Ishikawa (cell line): ENCODE data around the gene PDE3A.

Experiments
- CEBPB ChIP-seq: IDR thresholded peaks from 2 replicates; pipeline ENCODE4 v1.6.1; 2012
- EGR1 ChIP-seq: IDR thresholded peaks from 2 replicates; pipeline ENCODE4 v1.6.1; 2012
- EP300 ChIP-seq: IDR thresholded peaks from 2 replicates; pipeline ENCODE4 v1.6.1; 2012; ENCODE audit warnings: borderline replicate concordance
- FOXM1 ChIP-seq: IDR thresholded peaks from 2 replicates; pipeline ENCODE4 v1.6.1; 2012; ENCODE audit warnings: low read depth, borderline replicate concordance
- NFIC ChIP-seq: IDR thresholded peaks from 2 replicates; pipeline ENCODE4 v1.6.1; 2012
- RAD21 ChIP-seq: IDR thresholded peaks from 2 replicates; pipeline ENCODE4 v1.6.1; 2012; ENCODE audit warnings: low read depth
- TAF1 ChIP-seq: IDR thresholded peaks from 2 replicates; pipeline ENCODE4 v1.6.1; 2012; ENCODE audit warnings: low read depth, mild to moderate bottlenecking
- TCF12 ChIP-seq: IDR thresholded peaks from 2 replicates; pipeline ENCODE4 v1.6.1; 2012; ENCODE audit warnings: low read depth
- YY1 ChIP-seq: IDR thresholded peaks from 2 replicates; pipeline ENCODE4 v1.6.1; 2012; ENCODE audit warnings: low read depth
- TF ChIP-seq, protein P1 (sequence below): IDR thresholded peaks from 2 replicates; pipeline ENCODE4 v1.6.1; 2012
- TF ChIP-seq, protein P2 (sequence below): IDR thresholded peaks from 2 replicates; pipeline ENCODE4 v1.6.1; 2012; ENCODE audit warnings: low read depth, mild to moderate bottlenecking
- TF ChIP-seq, protein P3 (sequence below): IDR thresholded peaks from 2 replicates; pipeline ENCODE4 v1.6.1; 2012

DNA sequence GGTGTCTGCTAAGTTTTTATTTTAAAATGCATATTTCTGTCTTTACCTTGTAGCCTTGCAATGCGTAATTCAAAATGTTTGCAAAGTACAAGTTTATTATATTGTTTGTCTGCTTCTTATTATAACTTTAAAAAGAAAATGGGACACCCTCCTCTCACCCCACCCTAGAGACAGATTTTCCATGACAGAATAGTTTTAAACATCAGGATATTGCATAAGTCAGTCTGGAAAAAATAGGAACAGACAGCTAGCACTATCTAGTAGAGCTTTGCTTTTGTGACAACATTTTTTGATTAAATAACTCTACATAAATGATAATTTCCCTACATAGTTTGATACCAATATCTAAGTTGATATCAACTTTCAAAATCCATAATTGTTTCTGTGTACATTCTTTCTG is 71.3 kb downstream of the PDE3A start:
- TF ChIP-seq NFIC = no peak
- TF ChIP-seq, protein P1, sequence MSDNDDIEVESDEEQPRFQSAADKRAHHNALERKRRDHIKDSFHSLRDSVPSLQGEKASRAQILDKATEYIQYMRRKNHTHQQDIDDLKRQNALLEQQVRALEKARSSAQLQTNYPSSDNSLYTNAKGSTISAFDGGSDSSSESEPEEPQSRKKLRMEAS = no peak
- TF ChIP-seq, protein P2, sequence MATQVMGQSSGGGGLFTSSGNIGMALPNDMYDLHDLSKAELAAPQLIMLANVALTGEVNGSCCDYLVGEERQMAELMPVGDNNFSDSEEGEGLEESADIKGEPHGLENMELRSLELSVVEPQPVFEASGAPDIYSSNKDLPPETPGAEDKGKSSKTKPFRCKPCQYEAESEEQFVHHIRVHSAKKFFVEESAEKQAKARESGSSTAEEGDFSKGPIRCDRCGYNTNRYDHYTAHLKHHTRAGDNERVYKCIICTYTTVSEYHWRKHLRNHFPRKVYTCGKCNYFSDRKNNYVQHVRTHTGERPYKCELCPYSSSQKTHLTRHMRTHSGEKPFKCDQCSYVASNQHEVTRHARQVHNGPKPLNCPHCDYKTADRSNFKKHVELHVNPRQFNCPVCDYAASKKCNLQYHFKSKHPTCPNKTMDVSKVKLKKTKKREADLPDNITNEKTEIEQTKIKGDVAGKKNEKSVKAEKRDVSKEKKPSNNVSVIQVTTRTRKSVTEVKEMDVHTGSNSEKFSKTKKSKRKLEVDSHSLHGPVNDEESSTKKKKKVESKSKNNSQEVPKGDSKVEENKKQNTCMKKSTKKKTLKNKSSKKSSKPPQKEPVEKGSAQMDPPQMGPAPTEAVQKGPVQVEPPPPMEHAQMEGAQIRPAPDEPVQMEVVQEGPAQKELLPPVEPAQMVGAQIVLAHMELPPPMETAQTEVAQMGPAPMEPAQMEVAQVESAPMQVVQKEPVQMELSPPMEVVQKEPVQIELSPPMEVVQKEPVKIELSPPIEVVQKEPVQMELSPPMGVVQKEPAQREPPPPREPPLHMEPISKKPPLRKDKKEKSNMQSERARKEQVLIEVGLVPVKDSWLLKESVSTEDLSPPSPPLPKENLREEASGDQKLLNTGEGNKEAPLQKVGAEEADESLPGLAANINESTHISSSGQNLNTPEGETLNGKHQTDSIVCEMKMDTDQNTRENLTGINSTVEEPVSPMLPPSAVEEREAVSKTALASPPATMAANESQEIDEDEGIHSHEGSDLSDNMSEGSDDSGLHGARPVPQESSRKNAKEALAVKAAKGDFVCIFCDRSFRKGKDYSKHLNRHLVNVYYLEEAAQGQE = no peak
- TF ChIP-seq, protein P3, sequence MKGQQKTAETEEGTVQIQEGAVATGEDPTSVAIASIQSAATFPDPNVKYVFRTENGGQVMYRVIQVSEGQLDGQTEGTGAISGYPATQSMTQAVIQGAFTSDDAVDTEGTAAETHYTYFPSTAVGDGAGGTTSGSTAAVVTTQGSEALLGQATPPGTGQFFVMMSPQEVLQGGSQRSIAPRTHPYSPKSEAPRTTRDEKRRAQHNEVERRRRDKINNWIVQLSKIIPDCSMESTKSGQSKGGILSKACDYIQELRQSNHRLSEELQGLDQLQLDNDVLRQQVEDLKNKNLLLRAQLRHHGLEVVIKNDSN = no peak
- TF ChIP-seq EGR1 = no peak
- no peak for TF ChIP-seq YY1
- TF ChIP-seq EP300 = no peak
- no peak for TF ChIP-seq CEBPB
- TF ChIP-seq RAD21 = no peak
- TF ChIP-seq TAF1 = no peak
- no peak for TF ChIP-seq FOXM1
- TF ChIP-seq TCF12 = no peak
